ENCODE measurements around the gene PRPH. TPM values are rescaled to one million over a fixed set of nuclear protein-coding genes. Genes with fewer than 3 reads are reported as not detected.

PRPH gene
- total and polyA plus RNA-seq, 2 of the 13 experiments (the other 11 are each of a cell fraction or from before 2014, with no cell fraction given): 0.12 TPM; not detected in 1

- peaks cover 3 to 41% of the 10 kb centered on the region in 2 experiments; a peak in 4 of 5 replicates for H3K27me3 ChIP-seq (ENCODE audit: control insufficient read depth in 1 of 2, insufficient read depth in 2 of 2, low read length in 2 of 2)
- intact Hi-C loops (cut with micrococcal nuclease; ENCODE audit: unreplicated experiment): no loop called here
- no peaks in the 10 kb centered on the region for H3K9me3 ChIP-seq (ENCODE audit: low read length)
- CTCF ChIA-PET (ENCODE audit: low intra/inter-chr PET ratio, low total read pairs): no interaction called here
- H3K4me3 ChIP-seq (replicated peaks in 1 of 3; ENCODE audit: insufficient read depth in 1 of 3, low read depth in 2 of 3, low read length in 3 of 3): no peak overlapping the region
- H3K4me1 ChIP-seq (ENCODE audit: insufficient read depth, low read length): peaks cover 36% of the 10 kb centered on the region
- H3K9ac ChIP-seq (ENCODE audit: insufficient read depth, low read depth, low read length): no peak overlapping the region
- no peaks in the 10 kb centered on the region for H3K79me2 ChIP-seq (ENCODE audit: insufficient read depth, low read length)
- FAIRE-seq (no peak), ATAC-seq (no peak), DNase-seq (ENCODE audit: low spot score) (no peak)
- no peak overlapping the region for H3K4me2 ChIP-seq (ENCODE audit: low read depth, low read length)
- TF ChIP-seq ZNF850 (CRISPR knock-in tag; conservative IDR thresholded peaks at IDR 0.05): no peak
- TF ChIP-seq SP5 (CRISPR knock-in tag; IDR thresholded peaks at IDR 0.05; ENCODE audit: borderline replicate concordance, low read depth): no peak
- TF ChIP-seq ZNF276 (CRISPR knock-in tag; IDR thresholded peaks at IDR 0.05; ENCODE audit: low read depth): no peak
- no peak for TF ChIP-seq PBX3 (CRISPR knock-in tag; IDR thresholded peaks at IDR 0.05; ENCODE audit: borderline replicate concordance)
- no peak for TF ChIP-seq ZNF142 (CRISPR knock-in tag; IDR thresholded peaks at IDR 0.05)
- POLR2A ChIA-PET: interaction anchor here (1.2 kb wide), 1 partner anchor 19 kb away, joined by 7 read pairs; the partner anchor contains the start of gene TUBA1C
- no peaks in the 10 kb centered on the region for H4K20me1 ChIP-seq (ENCODE audit: insufficient read depth, low read length)
- H3K27ac ChIP-seq (ENCODE audit: extremely low read length, insufficient read depth, low read length): no peak overlapping the region
- 56% methylated on average over 4 of the region's 4 CpGs for WGBS (ENCODE audit: low lambda C conversion rate)
- H2AFZ ChIP-seq (ENCODE audit: low read length): no peak overlapping the region
- BruUV-seq (replicated peaks): no TSS peak
- in situ Hi-C loops (cut with HindIII; ENCODE audit: extremely low pct_ligation_motif_present, low pct_unique_long_range_greater_than_20kb): loop anchor here (10.0 kb wide), 1 partner anchor 60 kb away; the partner anchor contains the start of gene DNAJC22
- no peaks in the 10 kb centered on the region for H3K36me3 ChIP-seq (replicated peaks in 1 of 2; ENCODE audit: control insufficient read depth in 1 of 2, insufficient read depth in 2 of 2, low read length in 2 of 2)
Measured at GRCh38 chr12:49284672-49285071, 10.3 kb upstream of the PRPH start.

All from HepG2 (cell line).